ENCODE measurements around the gene GATAD2B.

Gene GATAD2B

DNA sequence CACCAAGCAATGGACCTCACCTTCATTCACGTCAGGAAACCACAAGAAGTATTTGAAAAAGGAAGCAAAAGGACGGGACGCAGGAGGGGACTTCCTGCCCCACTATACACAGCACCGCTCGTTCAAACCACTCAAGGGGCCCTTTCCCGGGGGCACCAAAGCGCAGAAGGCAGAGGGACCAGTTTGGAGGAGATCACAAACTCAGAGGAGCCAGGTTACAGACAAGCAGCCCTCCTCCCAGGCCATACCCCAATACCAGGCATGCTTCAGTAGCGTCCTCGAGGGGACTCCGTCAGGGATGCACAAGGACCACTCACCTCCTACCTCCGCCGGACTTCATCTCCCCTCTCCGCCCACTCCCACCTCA lies 35.0 kb upstream of the GATAD2B start:
- H3K36me3 ChIP-seq (ENCODE audit: insufficient read depth, low read length): peaks cover 15% of the 10 kb centered on the region; the same call in 1 of the 2 replicates
- no peak for TF ChIP-seq FOXP2 (optimal IDR thresholded peaks at IDR 0.05; ENCODE audit: control extremely low read depth, extremely low read length, insufficient read depth)
- no peak for TF ChIP-seq POLR2AphosphoS5 (IDR thresholded peaks at IDR 0.05; ENCODE audit: borderline replicate concordance, low read depth, low read length)
- no peak for TF ChIP-seq EZH2 (IDR thresholded peaks at IDR 0.05)
- no peaks in the 10 kb centered on the region for H3K9me3 ChIP-seq (ENCODE audit: low read depth, low read length)
- H3K4me3 ChIP-seq: peak overlapping the region; percentile 97
- DNase-seq (ENCODE audit: low read depth, low spot score): no peak
- H3K9ac ChIP-seq (ENCODE audit: insufficient read length): peak overlapping the region; percentile 91
- no peak overlapping the region for H3K27ac ChIP-seq

DNA sequence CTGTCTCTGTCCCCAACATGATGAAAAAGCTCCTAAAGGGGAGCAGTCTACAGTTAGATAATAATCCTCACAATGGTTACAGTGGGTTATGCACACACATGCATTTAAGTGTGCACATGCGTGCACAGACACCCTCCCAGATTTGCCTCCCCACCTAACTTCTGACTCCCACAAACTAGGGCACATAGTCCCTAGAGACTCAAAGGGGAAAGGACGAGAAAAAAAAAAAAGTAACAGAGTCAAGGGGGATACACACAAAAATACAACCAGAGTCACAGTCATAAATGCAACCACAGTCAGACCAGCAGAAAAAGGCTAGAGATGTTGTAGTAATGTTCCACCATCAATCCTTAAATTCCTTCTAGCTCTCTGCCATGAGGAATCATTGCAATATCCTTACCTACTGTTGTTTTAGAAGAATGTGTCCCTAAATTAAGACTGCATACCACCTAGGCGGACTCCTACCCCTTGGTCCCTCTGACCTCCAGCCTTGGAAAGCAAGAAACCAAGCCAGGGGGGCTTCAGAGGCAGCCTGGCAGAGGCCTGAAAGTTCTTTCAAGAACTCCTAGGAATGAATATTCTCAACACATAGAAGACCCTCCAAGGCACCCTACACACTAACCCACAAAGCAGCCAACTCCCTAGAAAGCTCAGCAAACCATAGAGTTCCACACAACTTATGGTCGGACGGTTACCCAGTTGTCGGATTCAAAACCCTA lies 34.4 kb upstream of the GATAD2B start:
- Histone ChIP-seq H3K4me3 (peak overlapping the region; percentile 97), H3K36me3 (ENCODE audit: insufficient read depth, low read length) (peaks cover 20% of the 10 kb centered on the region; the same call in 1 of the 2 replicates), H3K27ac (no peak overlapping the region), H3K9me3 (ENCODE audit: low read depth, low read length) (no peaks in the 10 kb centered on the region), H3K9ac (ENCODE audit: insufficient read length) (peak overlapping the region; percentile 91)
- TF ChIP-seq FOXP2 (optimal IDR thresholded peaks at IDR 0.05; ENCODE audit: control extremely low read depth, extremely low read length, insufficient read depth) (no peak), EZH2 (IDR thresholded peaks at IDR 0.05) (no peak), POLR2AphosphoS5 (IDR thresholded peaks at IDR 0.05; ENCODE audit: borderline replicate concordance, low read depth, low read length) (no peak)
- DNase-seq (ENCODE audit: low read depth, low spot score): no peak

DNA sequence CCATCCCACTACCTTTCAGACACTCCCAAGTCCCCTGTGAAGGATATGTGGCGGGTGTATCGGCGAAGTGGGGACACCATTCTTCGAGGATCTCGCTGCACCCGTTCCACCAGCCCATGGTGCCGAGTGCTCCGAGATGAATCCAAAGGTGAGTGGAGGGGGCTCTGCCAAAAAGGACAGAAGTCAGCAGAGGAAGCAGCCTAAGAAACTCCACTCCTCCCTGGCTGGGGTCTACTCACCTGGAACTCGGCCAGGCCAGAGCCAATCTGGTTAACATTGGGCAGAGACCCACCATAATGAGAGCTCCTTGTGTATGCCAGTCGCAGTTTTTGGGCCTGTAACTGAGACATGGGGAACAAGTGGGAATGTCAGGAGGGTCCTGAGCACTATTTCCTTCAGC lies 32.1 kb upstream of the GATAD2B start:
- H3K4me3 ChIP-seq: no peak overlapping the region
- TF ChIP-seq FOXP2 (optimal IDR thresholded peaks at IDR 0.05; ENCODE audit: control extremely low read depth, extremely low read length, insufficient read depth) (no peak), POLR2AphosphoS5 (IDR thresholded peaks at IDR 0.05; ENCODE audit: borderline replicate concordance, low read depth, low read length) (no peak), EZH2 (IDR thresholded peaks at IDR 0.05) (no peak)
- no peaks in the 10 kb centered on the region for H3K9me3 ChIP-seq (ENCODE audit: low read depth, low read length)
- DNase-seq (ENCODE audit: low read depth, low spot score): no peak
- no peak overlapping the region for H3K27ac ChIP-seq
- H3K9ac ChIP-seq (ENCODE audit: insufficient read length): no peak overlapping the region
- peaks cover 18% of the 10 kb centered on the region; the same call in 1 of the 2 replicates for H3K36me3 ChIP-seq (ENCODE audit: insufficient read depth, low read length)

DNA sequence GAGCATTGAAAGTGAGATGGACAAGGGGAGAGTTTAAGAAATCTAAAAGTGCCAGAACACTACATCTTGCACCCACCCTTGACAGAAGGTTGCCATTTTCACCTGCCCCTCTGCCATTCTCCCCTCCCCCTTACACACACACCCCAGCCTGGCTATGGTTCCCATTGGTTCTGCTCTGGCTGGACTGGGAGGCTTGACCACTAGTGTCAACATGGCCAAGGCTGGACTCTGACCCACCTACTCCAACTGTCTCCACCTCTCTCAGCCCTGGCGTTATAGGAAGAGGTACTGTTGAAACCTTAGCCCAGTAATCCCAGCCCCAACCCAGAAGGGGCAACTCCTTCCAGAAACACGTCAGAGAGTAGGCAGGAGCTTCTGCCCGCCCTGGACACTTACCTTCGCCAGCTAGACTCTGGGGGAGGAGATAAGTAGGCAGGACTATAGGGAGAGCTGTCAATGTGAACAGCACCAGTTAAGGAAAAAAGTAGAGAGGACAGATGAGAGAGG lies 31.1 kb upstream of the GATAD2B start:
- no peak overlapping the region for H3K9ac ChIP-seq (ENCODE audit: insufficient read length)
- no peaks in the 10 kb centered on the region for H3K9me3 ChIP-seq (ENCODE audit: low read depth, low read length)
- no peak for DNase-seq (ENCODE audit: low read depth, low spot score)
- no peak overlapping the region for H3K27ac ChIP-seq
- TF ChIP-seq FOXP2 (optimal IDR thresholded peaks at IDR 0.05; ENCODE audit: control extremely low read depth, extremely low read length, insufficient read depth) (no peak), EZH2 (IDR thresholded peaks at IDR 0.05) (no peak), POLR2AphosphoS5 (IDR thresholded peaks at IDR 0.05; ENCODE audit: borderline replicate concordance, low read depth, low read length) (no peak)
- H3K4me3 ChIP-seq: no peak overlapping the region
- peaks cover 18% of the 10 kb centered on the region; the same call in 1 of the 2 replicates for H3K36me3 ChIP-seq (ENCODE audit: insufficient read depth, low read length)

DNA sequence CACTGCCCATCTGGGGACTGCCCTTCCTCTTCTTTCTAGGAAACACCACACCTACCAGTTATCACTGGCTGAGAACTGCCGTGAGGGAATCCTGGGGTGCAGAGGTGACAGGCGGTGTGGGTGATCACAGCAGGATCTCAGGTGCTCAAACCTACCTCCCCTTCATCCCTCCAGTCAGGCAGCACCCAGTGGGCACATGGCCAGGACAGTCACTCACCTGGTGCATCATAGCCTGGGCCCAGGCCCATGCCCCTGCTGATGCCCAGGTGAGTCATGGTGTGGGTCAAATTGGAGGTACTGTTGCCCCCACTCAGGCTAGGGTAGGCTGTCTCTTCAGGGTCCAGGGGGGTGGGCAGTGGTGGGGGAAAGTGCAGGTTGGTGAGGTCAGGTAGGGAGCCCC lies 29.0 kb upstream of the GATAD2B start:
- TF ChIP-seq EZH2 (IDR thresholded peaks at IDR 0.05): no peak
- no peak for TF ChIP-seq FOXP2 (optimal IDR thresholded peaks at IDR 0.05; ENCODE audit: control extremely low read depth, extremely low read length, insufficient read depth)
- TF ChIP-seq POLR2AphosphoS5 (IDR thresholded peaks at IDR 0.05; ENCODE audit: borderline replicate concordance, low read depth, low read length): no peak
- Histone ChIP-seq H3K9me3 (ENCODE audit: low read depth, low read length) (no peaks in the 10 kb centered on the region), H3K9ac (ENCODE audit: insufficient read length) (no peak overlapping the region), H3K36me3 (ENCODE audit: insufficient read depth, low read length) (peaks cover 18% of the 10 kb centered on the region; the same call in 1 of the 2 replicates), H3K4me3 (no peak overlapping the region), H3K27ac (no peak overlapping the region)
- no peak for DNase-seq (ENCODE audit: low read depth, low spot score)

DNA sequence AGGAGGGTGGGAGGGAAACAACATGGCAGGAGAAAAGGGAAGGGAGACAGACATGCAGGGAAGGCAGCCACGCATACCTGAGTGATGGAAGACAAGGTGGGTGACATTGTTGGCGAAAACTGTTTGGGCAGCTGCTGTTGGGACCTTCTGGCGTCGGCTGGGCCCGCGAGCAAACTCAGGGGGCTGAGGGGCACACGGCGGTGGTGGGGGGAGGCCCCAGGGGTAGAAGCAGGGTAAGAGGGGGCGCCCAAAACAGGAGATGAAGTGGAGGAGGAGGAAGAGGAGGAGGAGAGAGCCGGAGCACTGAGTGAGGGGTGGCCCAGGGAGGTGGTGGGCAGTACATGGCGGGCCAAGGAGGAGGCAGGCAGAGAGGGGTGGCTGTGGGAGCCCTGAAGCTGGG lies 28.4 kb upstream of the GATAD2B start:
- Histone ChIP-seq H3K36me3 (ENCODE audit: insufficient read depth, low read length) (peaks cover 18% of the 10 kb centered on the region; the same call in 1 of the 2 replicates), H3K27ac (no peak overlapping the region), H3K4me3 (no peak overlapping the region), H3K9ac (ENCODE audit: insufficient read length) (no peak overlapping the region), H3K9me3 (ENCODE audit: low read depth, low read length) (no peaks in the 10 kb centered on the region)
- no peak for DNase-seq (ENCODE audit: low read depth, low spot score)
- TF ChIP-seq EZH2 (IDR thresholded peaks at IDR 0.05) (no peak), POLR2AphosphoS5 (IDR thresholded peaks at IDR 0.05; ENCODE audit: borderline replicate concordance, low read depth, low read length) (no peak)

DNA sequence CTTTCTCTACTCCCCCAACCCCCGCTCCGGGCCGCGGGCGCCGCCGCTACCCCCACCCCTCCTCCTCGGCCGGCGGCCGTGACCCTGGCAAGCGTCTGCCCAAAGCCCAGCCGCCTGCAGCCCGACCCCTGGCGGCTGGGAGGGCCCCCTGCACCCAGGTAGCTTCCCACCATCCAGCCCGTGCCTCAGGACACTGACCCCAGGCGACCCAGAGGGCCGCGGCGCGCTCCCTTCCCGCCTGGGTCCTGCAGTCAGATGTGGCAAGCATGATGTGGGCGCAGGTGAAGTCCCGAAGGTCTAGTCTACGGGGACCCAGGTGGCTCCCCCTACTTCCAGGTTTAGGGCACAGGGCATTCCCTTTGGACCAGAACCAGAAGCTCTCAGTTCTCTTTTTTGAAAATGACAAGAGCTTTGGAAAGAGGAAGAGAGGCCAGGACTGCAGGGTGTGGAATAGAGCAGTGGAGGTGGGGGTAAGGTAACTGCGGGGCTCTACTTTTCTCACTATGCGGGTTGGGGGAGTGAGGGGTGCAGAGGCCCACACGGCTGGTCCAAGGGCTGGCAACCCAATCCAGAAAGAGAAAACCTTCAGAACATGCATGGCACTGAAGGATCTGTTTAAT lies 24.0 kb upstream of the GATAD2B start, which contains the start of gene DENND4B:
Gene DENND4B, minus strand, starts transcription at position 97 of the 620 bp plus-strand sequence. CDS start 2,344 bp downstream, outside the sequence.
- Histone ChIP-seq H3K9ac (ENCODE audit: insufficient read length) (peak within 1 kb of the TSS; percentile 84), H3K36me3 (ENCODE audit: insufficient read depth, low read length) (peaks cover 8% of the 10 kb centered on the region; the same call in 1 of the 2 replicates), H3K9me3 (ENCODE audit: low read depth, low read length) (no peaks in the 10 kb centered on the region), H3K27ac (peak within 1 kb of the TSS; percentile 50; the same call in 1 of the 2 replicates), H3K4me3 (peak within 1 kb of the TSS; percentile 92)
- no peak for DNase-seq (ENCODE audit: low read depth, low spot score)
- TF ChIP-seq FOXP2 (optimal IDR thresholded peaks at IDR 0.05; ENCODE audit: control extremely low read depth, extremely low read length, insufficient read depth) (no peak), POLR2AphosphoS5 (IDR thresholded peaks at IDR 0.05; ENCODE audit: borderline replicate concordance, low read depth, low read length) (peak; percentile 8; the same call in 1 of the 2 replicates), EZH2 (IDR thresholded peaks at IDR 0.05) (no peak)
